ENCODE data around the gene HYCC1. TPM values are rescaled to one million over a fixed set of nuclear protein-coding genes. Genes with fewer than 3 reads are reported as not detected.

The HYCC1 gene
- polyA plus RNA-seq, 1 experiment: 80.3 TPM

- no peak for DNase-seq (ENCODE audit: low read depth, low spot score)
- no peak overlapping the region for H3K4me3 ChIP-seq (ENCODE audit: low read depth, low read length)
- no peak overlapping the region for H3K27ac ChIP-seq (ENCODE audit: low read depth, low read length)
- no peaks in the 10 kb centered on the region for H3K27me3 ChIP-seq (ENCODE audit: control insufficient read depth, insufficient read depth, low read length)
- TF ChIP-seq CTCF (IDR thresholded peaks at IDR 0.05; ENCODE audit: low read depth, low read length): no peak
- no peaks in the 10 kb centered on the region for H3K9me3 ChIP-seq (ENCODE audit: control insufficient read depth, insufficient read depth, low read length)
- ChIA-PET CTCF (interaction anchor here (2.4 kb wide), 1 partner anchor 27 kb away, joined by 19 read pairs; no protein-coding TSS in a partner anchor), POLR2A (interaction anchor here (1.3 kb wide), 1 partner anchor 450 kb away, joined by 3 read pairs; no protein-coding TSS in a partner anchor)
Measured at GRCh38 chr7:23027261-23027660, 13.3 kb upstream of the HYCC1 start.

- no peak overlapping the region for H3K27ac ChIP-seq (ENCODE audit: low read depth, low read length)
- H3K9me3 ChIP-seq (ENCODE audit: control insufficient read depth, insufficient read depth, low read length): no peaks in the 10 kb centered on the region
- ChIA-PET POLR2A (interaction anchor here (0.8 to 1.3 kb wide), 2 partner anchors 80 to 449 kb away, joined by 3 to 7 read pairs; no protein-coding TSS in a partner anchor), CTCF (interaction anchor here (0.6 to 2.4 kb wide), 2 partner anchors 29 to 81 kb away, joined by 3 to 19 read pairs; no protein-coding TSS in a partner anchor)
- DNase-seq (ENCODE audit: low read depth, low spot score): no peak
- TF ChIP-seq CTCF (IDR thresholded peaks at IDR 0.05; ENCODE audit: low read depth, low read length): no peak
- no peak overlapping the region for H3K4me3 ChIP-seq (ENCODE audit: low read depth, low read length)
- H3K27me3 ChIP-seq (ENCODE audit: control insufficient read depth, insufficient read depth, low read length): no peaks in the 10 kb centered on the region
Measured at GRCh38 chr7:23026164-23026563, 12.2 kb upstream of the HYCC1 start.

GRCh38 chr7:23024454-23024853 lies 10.5 kb upstream of the HYCC1 start:
- no peak overlapping the region for H3K4me3 ChIP-seq (ENCODE audit: low read depth, low read length)
- H3K9me3 ChIP-seq (ENCODE audit: control insufficient read depth, insufficient read depth, low read length): no peaks in the 10 kb centered on the region
- DNase-seq (ENCODE audit: low read depth, low spot score): no peak
- ChIA-PET POLR2A (no interaction called here), CTCF (interaction anchor here (4.8 kb wide), 1 partner anchor 31 kb away, joined by 25 read pairs; no protein-coding TSS in a partner anchor)
- H3K27me3 ChIP-seq (ENCODE audit: control insufficient read depth, insufficient read depth, low read length): no peaks in the 10 kb centered on the region
- no peak overlapping the region for H3K27ac ChIP-seq (ENCODE audit: low read depth, low read length)
- TF ChIP-seq CTCF (IDR thresholded peaks at IDR 0.05; ENCODE audit: low read depth, low read length): no peak

GRCh38 chr7:23022851-23023250 lies 8.9 kb upstream of the HYCC1 start:
- DNase-seq (ENCODE audit: low read depth, low spot score): no peak
- H3K27ac ChIP-seq (ENCODE audit: low read depth, low read length): no peak overlapping the region
- TF ChIP-seq CTCF (IDR thresholded peaks at IDR 0.05; ENCODE audit: low read depth, low read length): no peak
- POLR2A ChIA-PET: no interaction called here
- no peaks in the 10 kb centered on the region for H3K27me3 ChIP-seq (ENCODE audit: control insufficient read depth, insufficient read depth, low read length)
- no peak overlapping the region for H3K4me3 ChIP-seq (ENCODE audit: low read depth, low read length)
- CTCF ChIA-PET: interaction anchor here (4.8 kb wide), 1 partner anchor 32 kb away, joined by 25 read pairs; no protein-coding TSS in a partner anchor
- H3K9me3 ChIP-seq (ENCODE audit: control insufficient read depth, insufficient read depth, low read length): no peaks in the 10 kb centered on the region

- DNase-seq (ENCODE audit: low read depth, low spot score): peak; percentile 74
- H3K27ac ChIP-seq (ENCODE audit: low read depth, low read length): peak overlapping the region; percentile 68
- H3K4me3 ChIP-seq (ENCODE audit: low read depth, low read length): no peak overlapping the region
- H3K27me3 ChIP-seq (ENCODE audit: control insufficient read depth, insufficient read depth, low read length): no peaks in the 10 kb centered on the region
- no peak for TF ChIP-seq CTCF (IDR thresholded peaks at IDR 0.05; ENCODE audit: low read depth, low read length)
- ChIA-PET POLR2A (no interaction called here), CTCF (interaction anchor here (4.8 kb wide), 1 partner anchor 33 kb away, joined by 25 read pairs; no protein-coding TSS in a partner anchor)
- no peaks in the 10 kb centered on the region for H3K9me3 ChIP-seq (ENCODE audit: control insufficient read depth, insufficient read depth, low read length)
Measured at GRCh38 chr7:23022258-23022769, 8.4 kb upstream of the HYCC1 start.
